ENCODE measurements around the gene TMEM107. TPM values are rescaled to one million over a fixed set of nuclear protein-coding genes. Genes with fewer than 3 reads are reported as not detected.

The TMEM107 gene
- total and polyA plus RNA-seq, 10 of the 15 experiments (the other 5 are each of a cell fraction or from before 2014, with no cell fraction given) = 7.9 to 38.7 (median 22.9) TPM

DNA sequence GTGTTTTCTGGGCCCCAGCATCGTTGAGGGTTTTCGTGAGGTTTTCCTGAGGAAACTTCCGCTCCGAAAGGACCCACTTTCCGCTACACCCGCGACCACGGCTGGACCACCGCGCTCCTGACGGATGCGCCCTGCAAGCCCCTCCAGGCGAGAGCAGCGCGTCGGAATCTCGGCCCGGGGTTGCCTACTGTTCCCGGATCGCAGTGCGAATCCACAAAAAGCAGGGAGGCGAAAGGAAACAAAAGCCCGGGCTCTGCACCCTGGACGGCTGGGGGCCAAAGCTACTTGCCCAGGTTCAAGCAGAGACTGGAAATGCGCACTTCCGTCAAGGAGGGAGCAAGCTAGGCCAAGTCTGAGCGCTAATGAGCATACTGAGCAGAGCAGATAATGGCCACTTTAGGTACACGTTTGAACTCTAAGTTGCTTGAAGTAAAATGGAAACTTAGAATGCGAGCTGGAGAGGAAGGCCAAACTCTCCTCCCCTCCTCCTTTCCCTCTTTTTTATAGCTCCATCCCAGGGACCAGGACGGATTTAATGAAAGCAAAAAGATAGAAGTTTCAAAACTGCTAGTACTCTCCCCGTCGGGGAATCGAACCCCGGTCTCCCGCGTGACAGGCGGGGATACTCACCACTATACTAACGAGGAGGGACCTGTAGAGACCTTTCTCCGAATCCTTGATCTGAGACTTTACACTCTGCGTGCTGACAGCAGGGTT lies 45.6 kb upstream of the TMEM107 start (continued):
- TF ChIP-seq PML (IDR thresholded peaks at IDR 0.05; ENCODE audit: low read length) (0 out of 2 replicates have a peak, but pooled peaks have one; percentile 3), CBX3 (IDR thresholded peaks at IDR 0.05; ENCODE audit: borderline replicate concordance, low read depth) (no peak), YY1 (IDR thresholded peaks at IDR 0.05; ENCODE audit: low read depth, low read length) (peak; percentile 75), ZNF207 (IDR thresholded peaks at IDR 0.05; ENCODE audit: borderline replicate concordance) (peak; percentile 17; the same call in 1 of the 2 replicates), RB1 (IDR thresholded peaks at IDR 0.05; ENCODE audit: borderline replicate concordance) (peak; percentile 67; the same call in 1 of the 2 replicates), CREB1 (IDR thresholded peaks at IDR 0.05; ENCODE audit: low read depth) (0 out of 2 replicates have a peak, but pooled peaks have one; percentile 9), GABPA (IDR thresholded peaks at IDR 0.05; ENCODE audit: low read depth) (peak; percentile 58; the same call in 1 of the 2 replicates), TCF12 (IDR thresholded peaks at IDR 0.05; ENCODE audit: low read depth, low read length) (0 out of 2 replicates have a peak, but pooled peaks have one; percentile 40), ZNF24 (IDR thresholded peaks at IDR 0.05) (peak; percentile 99), BHLHE40 (IDR thresholded peaks at IDR 0.05; ENCODE audit: borderline replicate concordance in 1 of 2, low read depth in 2 of 2, low read length in 1 of 2) (peak in 1 of 2 experiments; percentile 43; a peak in 1 of 4 replicates), NFYA (IDR thresholded peaks at IDR 0.05; ENCODE audit: borderline replicate concordance, low read depth, low read length) (no peak), WRNIP1 (IDR thresholded peaks at IDR 0.05; ENCODE audit: borderline replicate concordance, low read depth, low read length) (no peak), HDGF (IDR thresholded peaks at IDR 0.05) (no peak), RUNX3 (IDR thresholded peaks at IDR 0.05; ENCODE audit: low read length) (peak; percentile 80), NR2C2 (IDR thresholded peaks at IDR 0.05; ENCODE audit: borderline replicate concordance, control insufficient read depth, insufficient read length, low read depth) (no peak), ZZZ3 (IDR thresholded peaks at IDR 0.05; ENCODE audit: control insufficient read depth, insufficient read length, low read depth) (no peak), ATF7 (IDR thresholded peaks at IDR 0.05; ENCODE audit: low read depth) (peak; percentile 50; the same call in 1 of the 2 replicates), RELA (IDR thresholded peaks at IDR 0.05; ENCODE audit: borderline replicate concordance, partially characterized antibody) (peak; percentile 70), KLF5 (IDR thresholded peaks at IDR 0.05; ENCODE audit: partially characterized antibody) (peak; percentile 47), TARDBP (IDR thresholded peaks at IDR 0.05; ENCODE audit: borderline replicate concordance) (peak; percentile 98), CHD2 (IDR thresholded peaks at IDR 0.05; ENCODE audit: borderline replicate concordance, low read depth, low read length) (no peak), YBX1 (IDR thresholded peaks at IDR 0.05) (no peak), CBFB (IDR thresholded peaks at IDR 0.05; ENCODE audit: low read depth) (peak; percentile 56; the same call in 1 of the 2 replicates), MEF2A (IDR thresholded peaks at IDR 0.05; ENCODE audit: insufficient read depth, low read depth, low read length) (0 out of 2 replicates have a peak, but pooled peaks have one; percentile 11)
- TF ChIP-seq, protein P1, sequence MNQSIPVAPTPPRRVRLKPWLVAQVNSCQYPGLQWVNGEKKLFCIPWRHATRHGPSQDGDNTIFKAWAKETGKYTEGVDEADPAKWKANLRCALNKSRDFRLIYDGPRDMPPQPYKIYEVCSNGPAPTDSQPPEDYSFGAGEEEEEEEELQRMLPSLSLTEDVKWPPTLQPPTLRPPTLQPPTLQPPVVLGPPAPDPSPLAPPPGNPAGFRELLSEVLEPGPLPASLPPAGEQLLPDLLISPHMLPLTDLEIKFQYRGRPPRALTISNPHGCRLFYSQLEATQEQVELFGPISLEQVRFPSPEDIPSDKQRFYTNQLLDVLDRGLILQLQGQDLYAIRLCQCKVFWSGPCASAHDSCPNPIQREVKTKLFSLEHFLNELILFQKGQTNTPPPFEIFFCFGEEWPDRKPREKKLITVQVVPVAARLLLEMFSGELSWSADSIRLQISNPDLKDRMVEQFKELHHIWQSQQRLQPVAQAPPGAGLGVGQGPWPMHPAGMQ (IDR thresholded peaks at IDR 0.05; ENCODE audit: borderline replicate concordance) = no peak
- TF ChIP-seq, protein P2, sequence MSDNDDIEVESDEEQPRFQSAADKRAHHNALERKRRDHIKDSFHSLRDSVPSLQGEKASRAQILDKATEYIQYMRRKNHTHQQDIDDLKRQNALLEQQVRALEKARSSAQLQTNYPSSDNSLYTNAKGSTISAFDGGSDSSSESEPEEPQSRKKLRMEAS (IDR thresholded peaks at IDR 0.05; ENCODE audit: low read depth, low read length) = no peak
- TF ChIP-seq, protein P3, sequence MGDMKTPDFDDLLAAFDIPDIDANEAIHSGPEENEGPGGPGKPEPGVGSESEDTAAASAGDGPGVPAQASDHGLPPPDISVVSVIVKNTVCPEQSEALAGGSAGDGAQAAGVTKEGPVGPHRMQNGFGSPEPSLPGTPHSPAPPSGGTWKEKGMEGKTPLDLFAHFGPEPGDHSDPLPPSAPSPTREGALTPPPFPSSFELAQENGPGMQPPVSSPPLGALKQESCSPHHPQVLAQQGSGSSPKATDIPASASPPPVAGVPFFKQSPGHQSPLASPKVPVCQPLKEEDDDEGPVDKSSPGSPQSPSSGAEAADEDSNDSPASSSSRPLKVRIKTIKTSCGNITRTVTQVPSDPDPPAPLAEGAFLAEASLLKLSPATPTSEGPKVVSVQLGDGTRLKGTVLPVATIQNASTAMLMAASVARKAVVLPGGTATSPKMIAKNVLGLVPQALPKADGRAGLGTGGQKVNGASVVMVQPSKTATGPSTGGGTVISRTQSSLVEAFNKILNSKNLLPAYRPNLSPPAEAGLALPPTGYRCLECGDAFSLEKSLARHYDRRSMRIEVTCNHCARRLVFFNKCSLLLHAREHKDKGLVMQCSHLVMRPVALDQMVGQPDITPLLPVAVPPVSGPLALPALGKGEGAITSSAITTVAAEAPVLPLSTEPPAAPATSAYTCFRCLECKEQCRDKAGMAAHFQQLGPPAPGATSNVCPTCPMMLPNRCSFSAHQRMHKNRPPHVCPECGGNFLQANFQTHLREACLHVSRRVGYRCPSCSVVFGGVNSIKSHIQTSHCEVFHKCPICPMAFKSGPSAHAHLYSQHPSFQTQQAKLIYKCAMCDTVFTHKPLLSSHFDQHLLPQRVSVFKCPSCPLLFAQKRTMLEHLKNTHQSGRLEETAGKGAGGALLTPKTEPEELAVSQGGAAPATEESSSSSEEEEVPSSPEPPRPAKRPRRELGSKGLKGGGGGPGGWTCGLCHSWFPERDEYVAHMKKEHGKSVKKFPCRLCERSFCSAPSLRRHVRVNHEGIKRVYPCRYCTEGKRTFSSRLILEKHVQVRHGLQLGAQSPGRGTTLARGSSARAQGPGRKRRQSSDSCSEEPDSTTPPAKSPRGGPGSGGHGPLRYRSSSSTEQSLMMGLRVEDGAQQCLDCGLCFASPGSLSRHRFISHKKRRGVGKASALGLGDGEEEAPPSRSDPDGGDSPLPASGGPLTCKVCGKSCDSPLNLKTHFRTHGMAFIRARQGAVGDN (IDR thresholded peaks at IDR 0.05) = peak; percentile 58
